ENCODE results near the gene HOXC12. TPM values are rescaled to one million over a fixed set of nuclear protein-coding genes. Genes with fewer than 3 reads are reported as not detected.

The HOXC12 gene
- total and polyA plus RNA-seq, 7 donors: not detected

- Histone ChIP-seq H3K9me3 (no peaks in the 10 kb centered on the region), H3K4me3 (no peak overlapping the region), H3K4me1 (peaks cover 0 to 20% (median 18%) of the 10 kb centered on the region in 4 donors), H3K27ac (no peak overlapping the region), H3K27me3 (peaks cover 78 to 100% (median 99%) of the 10 kb centered on the region in 3 donors), H3K36me3 (no peaks in the 10 kb centered on the region)
- intact Hi-C loops (cut with DNase I): no loop called here
- TF ChIP-seq CTCF (IDR thresholded peaks at IDR 0.05): no peak
- TF ChIP-seq POLR2AphosphoS5 (IDR thresholded peaks at IDR 0.05): no peak
- no peak for TF ChIP-seq EP300 (IDR thresholded peaks at IDR 0.05)
- TF ChIP-seq POLR2A (IDR thresholded peaks at IDR 0.05): no peak
- 29 to 51% methylated on average over 15 of the region's 15 CpGs for WGBS, 2 donors
- DNase-seq: no peak
Measured at GRCh38 chr12:53980802-53981496, 26.2 kb downstream of the HOXC12 start.

DNA sequence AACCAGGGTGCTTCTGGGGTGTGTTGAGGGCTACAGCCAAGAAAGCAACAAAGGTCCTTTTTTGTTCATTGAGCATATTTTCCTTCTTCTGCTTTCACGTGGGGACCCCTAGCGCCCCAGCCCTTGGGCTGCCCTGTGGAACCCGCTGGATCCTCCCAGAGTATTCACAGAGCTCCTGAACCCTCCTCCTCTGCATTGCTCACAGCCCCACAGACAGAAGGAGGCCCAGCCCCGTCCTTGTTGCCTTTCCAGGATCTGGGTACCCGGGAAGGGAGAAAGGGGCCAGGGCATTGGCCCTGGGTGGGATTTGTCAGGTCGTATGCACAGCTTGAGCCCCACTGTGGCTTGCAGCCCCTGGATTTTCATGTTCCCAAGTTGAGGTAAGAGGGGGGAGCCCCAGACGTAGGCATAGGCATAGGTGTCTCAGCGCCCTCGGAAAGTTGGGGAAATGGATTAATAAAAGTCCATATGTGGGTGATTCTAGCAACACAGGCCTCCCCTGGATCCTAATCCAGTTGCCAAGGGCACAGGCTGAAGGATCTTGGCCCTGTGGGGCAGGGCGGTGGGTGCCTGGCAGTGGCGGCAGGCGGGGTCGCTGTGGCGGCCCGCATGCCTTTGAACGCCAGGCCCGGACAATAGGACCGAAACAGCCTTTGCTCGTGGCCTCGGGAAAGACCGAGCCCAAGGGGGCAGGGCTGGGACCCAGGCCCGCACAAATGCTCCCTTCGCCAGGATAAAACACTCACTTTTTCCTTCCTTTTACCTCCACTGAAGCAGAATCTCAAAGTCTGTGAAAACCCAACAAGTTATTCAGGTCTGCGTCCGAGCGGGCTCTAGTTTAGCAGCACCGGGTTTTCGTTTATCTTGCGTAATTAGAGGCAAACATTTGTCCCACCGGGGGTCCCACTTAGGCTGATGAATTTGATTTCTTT is 27.2 kb downstream of the HOXC12 start:
- intact Hi-C loops (cut with DNase I): no loop called here
- no peak for DNase-seq
- Histone ChIP-seq H3K36me3 (no peaks in the 10 kb centered on the region), H3K9me3 (no peaks in the 10 kb centered on the region), H3K27me3 (peaks cover 78 to 100% (median 99%) of the 10 kb centered on the region in 3 donors), H3K4me1 (peaks cover 0 to 26% (median 21%) of the 10 kb centered on the region in 4 donors), H3K27ac (no peak overlapping the region), H3K4me3 (no peak overlapping the region)
- TF ChIP-seq CTCF (IDR thresholded peaks at IDR 0.05) (no peak), POLR2AphosphoS5 (IDR thresholded peaks at IDR 0.05) (no peak), POLR2A (IDR thresholded peaks at IDR 0.05) (no peak)
- WGBS, 2 donors: 18 to 35% methylated on average over 30 of the region's 30 CpGs

DNA sequence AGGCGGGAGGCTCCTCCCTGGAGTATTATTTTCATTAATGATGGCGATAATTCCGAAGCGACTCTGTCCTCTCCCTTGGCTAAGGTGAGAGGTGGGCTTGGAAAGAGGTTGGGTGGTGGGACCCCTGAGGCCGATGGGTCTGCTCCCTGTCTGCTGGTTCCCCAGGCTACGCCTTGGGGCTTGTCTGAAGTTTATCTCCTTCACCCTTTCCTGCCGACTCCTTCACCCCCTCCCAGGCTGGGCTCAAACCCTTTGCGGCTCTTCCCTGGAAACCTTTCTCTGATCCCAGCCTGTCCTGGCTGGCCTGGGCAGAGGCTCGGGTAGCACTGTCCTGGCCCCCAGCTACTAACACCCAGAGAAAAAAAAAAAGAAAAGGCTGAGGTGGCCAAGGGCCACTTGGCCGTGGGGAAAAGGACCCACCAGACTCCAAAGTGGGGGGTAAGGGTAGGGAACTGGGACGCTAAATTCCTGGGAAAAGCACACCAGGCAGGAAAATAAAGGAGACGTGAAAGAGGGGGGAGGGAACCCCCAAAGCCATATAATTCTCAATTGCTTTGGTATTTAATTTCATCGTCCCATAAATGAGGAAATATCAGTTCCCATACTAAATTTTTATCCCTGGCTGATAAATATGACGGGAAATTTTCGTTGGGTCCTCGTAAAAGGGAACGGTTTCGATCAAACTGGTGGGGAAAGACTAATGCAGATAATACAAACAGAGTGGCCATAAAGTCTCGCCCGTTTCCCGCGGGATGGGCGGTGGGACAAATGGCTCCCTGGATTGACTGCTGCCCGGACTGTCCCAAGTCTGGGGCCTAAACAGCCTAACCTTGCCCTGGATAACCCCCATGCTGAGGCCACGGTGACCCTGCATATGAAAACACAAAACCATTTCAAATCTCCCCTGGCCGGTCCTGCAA is 28.2 kb downstream of the HOXC12 start:
- no peak for TF ChIP-seq POLR2A (IDR thresholded peaks at IDR 0.05)
- TF ChIP-seq CTCF (IDR thresholded peaks at IDR 0.05): no peak
- no peak for TF ChIP-seq EP300 (IDR thresholded peaks at IDR 0.05)
- TF ChIP-seq POLR2AphosphoS5 (IDR thresholded peaks at IDR 0.05): no peak
- H3K36me3 ChIP-seq: no peaks in the 10 kb centered on the region
- H3K4me1 ChIP-seq: peaks cover 0 to 26% (median 21%) of the 10 kb centered on the region in 4 donors
- intact Hi-C loops (cut with DNase I): no loop called here
- no peak for DNase-seq
- no peak overlapping the region for H3K27ac ChIP-seq
- no peak overlapping the region for H3K4me3 ChIP-seq
- WGBS, 2 donors: 10 to 16% methylated on average over 26 of the region's 26 CpGs
- H3K27me3 ChIP-seq: peaks cover 75 to 100% (median 99%) of the 10 kb centered on the region in 3 donors
- H3K9me3 ChIP-seq: no peaks in the 10 kb centered on the region

- Histone ChIP-seq H3K9me3 (no peaks in the 10 kb centered on the region), H3K4me1 (peaks cover 0 to 26% (median 21%) of the 10 kb centered on the region in 4 donors), H3K4me3 (no peak overlapping the region), H3K27me3 (peaks cover 77 to 100% (median 99%) of the 10 kb centered on the region in 3 donors), H3K27ac (no peak overlapping the region), H3K36me3 (no peaks in the 10 kb centered on the region)
- no peak for DNase-seq
- intact Hi-C loops (cut with DNase I): no loop called here
- no peak for TF ChIP-seq CTCF (IDR thresholded peaks at IDR 0.05)
- TF ChIP-seq EP300 (IDR thresholded peaks at IDR 0.05): no peak
- no peak for TF ChIP-seq POLR2AphosphoS5 (IDR thresholded peaks at IDR 0.05)
- no peak for TF ChIP-seq POLR2A (IDR thresholded peaks at IDR 0.05)
- WGBS, 2 donors: 4 to 13% methylated on average over 17 of the region's 17 CpGs
Measured at GRCh38 chr12:53983568-53983949, 28.9 kb downstream of the HOXC12 start.
